SK-N-SH (cell line): ENCODE measurements around the gene ERICH6. TPM values are rescaled to one million over a fixed set of nuclear protein-coding genes. Genes with fewer than 3 reads are reported as not detected.
A peak's percentile ranks its signal among the peaks of the same experiment; 100 is the strongest.

ENCODE experiments used
- CTCF ChIA-PET: fragments of 300-600, 350-600 bp; formaldehyde crosslinking; extraction: SDS; loops from one replicate; lab custom pipeline; 2021; lab: Yijun Ruan, JAX
- POLR2A ChIA-PET: fragments of 350-600 bp; sonication (Branson Sonifier 250); formaldehyde crosslinking; extraction: SDS; loops from one replicate; lab custom pipeline; 2020; ENCODE audit warnings: antibody characterized with exemption, inconsistent platforms; lab: Yijun Ruan, JAX
- DNase-seq: peaks from one replicate; pipeline ENCODE4 v3.0.0; 2012
- H2AFZ ChIP-seq: fragments of 200-600 bp; sonication (generic); 2 replicates; pipeline ENCODE4 v1.8.1; 2016; ENCODE audit warnings: antibody characterized with exemption, mild to moderate bottlenecking, low read depth
- H3F3A ChIP-seq: fragments of 200-600 bp; sonication (generic); replicated peaks from 2 replicates; pipeline ENCODE3; 2016; ENCODE audit warnings: antibody characterized with exemption, mild to moderate bottlenecking; ENCODE audit not compliant: insufficient read depth
- H3K27ac ChIP-seq, 2 experiments: fragments of 200-500 bp in 1 of 2; fragments of 200-600 bp in 1 of 2; sonication (Bioruptor generic) in 1 of 2; sonication (generic), shearing (Covaris generic) in 1 of 2; 2 replicates each; pipeline versions ENCODE4 v1.5.1 to v1.6.1; 2014 to 2016; ENCODE audit warnings: low read depth in 2 of 2, inconsistent platforms in 1 of 2, low read length in 1 of 2, mild to moderate bottlenecking in 1 of 2, mixed read lengths in 1 of 2
- H3K27me3 ChIP-seq: fragments of 200-600 bp; sonication (generic), shearing (Covaris generic); 2 replicates; pipeline ENCODE4 v1.6.1; 2016; ENCODE audit warnings: mixed run types; ENCODE audit not compliant: insufficient read depth
- H3K36me3 ChIP-seq, 2 experiments: fragments of 200-500 bp in 1 of 2; fragments of 200-600 bp in 1 of 2; sonication (Bioruptor generic) in 1 of 2; sonication (generic) in 1 of 2; replicated peaks in 1 of 2; 2 replicates each; pipeline versions ENCODE3 to v1.5.1; 2014 to 2016; ENCODE audit warnings: low read length in 1 of 2, mild to moderate bottlenecking in 1 of 2; ENCODE audit not compliant: insufficient read depth in 2 of 2, control insufficient read depth in 1 of 2
- H3K4me1 ChIP-seq, 2 experiments: fragments of 200-500 bp in 1 of 2; fragments of 200-600 bp in 1 of 2; sonication (Bioruptor generic) in 1 of 2; sonication (generic), shearing (Covaris generic) in 1 of 2; 2 replicates each; pipeline versions ENCODE4 v1.5.1 to v1.6.1; 2014 to 2016; ENCODE audit warnings: low read depth in 1 of 2, low read length in 1 of 2, mixed run types in 1 of 2; ENCODE audit not compliant: insufficient read depth in 2 of 2, control insufficient read depth in 1 of 2
- H3K4me2 ChIP-seq: fragments of 200-600 bp; sonication (generic), shearing (Covaris generic); 2 replicates; pipeline ENCODE4 v1.6.1; 2017; ENCODE audit warnings: mixed run types
- H3K4me3 ChIP-seq, 2 experiments: fragments of 200-500 bp in 1 of 2; fragments of 200-600 bp in 1 of 2; sonication (Bioruptor generic) in 1 of 2; sonication (generic), shearing (Covaris generic) in 1 of 2; 2 replicates each; pipeline versions ENCODE4 v1.5.1 to v1.8.1; 2014 to 2016; ENCODE audit warnings: low read depth in 2 of 2, inconsistent platforms in 1 of 2, low read length in 1 of 2, mild to moderate bottlenecking in 1 of 2, mixed read lengths in 1 of 2, moderate library complexity in 1 of 2
- H3K79me2 ChIP-seq: fragments of 200-600 bp; sonication (generic); 2 replicates; pipeline ENCODE4 v1.8.1; 2017; ENCODE audit warnings: mild to moderate bottlenecking; ENCODE audit not compliant: insufficient read depth
- H3K9ac ChIP-seq: fragments of 200-600 bp; sonication (generic); 2 replicates; pipeline ENCODE4 v1.6.1; 2017; ENCODE audit warnings: mixed run types
- H3K9me2 ChIP-seq: fragments of 200-600 bp; sonication (generic); 2 replicates; pipeline ENCODE4 v1.6.1; 2017; ENCODE audit warnings: mixed run types
- H3K9me3 ChIP-seq: fragments of 200-600 bp; sonication (generic); 2 replicates; pipeline ENCODE4 v1.6.1; 2017; ENCODE audit warnings: mixed run types, mild to moderate bottlenecking, moderate library complexity
- H4K20me1 ChIP-seq: fragments of 200-600 bp; sonication (generic); 2 replicates; pipeline ENCODE4 v1.6.1; 2017; ENCODE audit warnings: mild to moderate bottlenecking, mixed run types; ENCODE audit not compliant: insufficient read depth
- CHD2 ChIP-seq: fragments of 150-350 bp; IDR thresholded peaks from 2 replicates; pipeline ENCODE4 v1.6.1; 2018; ENCODE audit warnings: low read length; ENCODE audit not compliant: partially characterized antibody
- EP300 ChIP-seq, 2 experiments: IDR thresholded peaks; 2 replicates each; pipeline versions ENCODE4 v1.4.0 to v1.6.1; 2012; ENCODE audit warnings: borderline replicate concordance in 1 of 2, low read depth in 1 of 2, low read length in 1 of 2
- EZH2phosphoT487 ChIP-seq: fragments of 200-600 bp; sonication (generic); IDR thresholded peaks from 2 replicates; pipeline ENCODE4 v1.6.1; 2017; ENCODE audit warnings: low read depth, mixed run types, mild to moderate bottlenecking, antibody characterized with exemption, moderate library complexity, borderline replicate concordance
- FOSL2 ChIP-seq: IDR thresholded peaks from 2 replicates; pipeline ENCODE4 v1.4.0; 2012; ENCODE audit warnings: low read depth, mild to moderate bottlenecking, moderate library complexity, borderline replicate concordance
- FOXJ3 ChIP-seq: sonication (generic); formaldehyde crosslinking; IDR thresholded peaks from 2 replicates; pipeline ENCODE4 v1.5.1; 2020; ENCODE audit warnings: mild to moderate bottlenecking, missing genetic modification reagents
- FOXM1 ChIP-seq: IDR thresholded peaks from 2 replicates; pipeline ENCODE4 v1.4.0; 2012; ENCODE audit warnings: low read depth, mild to moderate bottlenecking
- GATA2 ChIP-seq: sonication (generic); formaldehyde crosslinking; IDR thresholded peaks from 2 replicates; pipeline ENCODE4 v1.5.0; 2020; ENCODE audit warnings: mild to moderate bottlenecking, missing genetic modification reagents
- MAX ChIP-seq: IDR thresholded peaks from 2 replicates; pipeline ENCODE4 v1.4.0; 2012; ENCODE audit warnings: low read depth
- NFIC ChIP-seq: IDR thresholded peaks from 2 replicates; pipeline ENCODE4 v1.4.0; 2012; ENCODE audit warnings: borderline replicate concordance
- NRF1 ChIP-seq: IDR thresholded peaks from 2 replicates; pipeline ENCODE4 v1.6.1; 2012; ENCODE audit warnings: low read depth, mild to moderate bottlenecking, low read length
- PBX3 ChIP-seq: IDR thresholded peaks from 2 replicates; pipeline ENCODE4; 2012
- RCOR1 ChIP-seq: fragments of 150-350 bp; IDR thresholded peaks from 2 replicates; pipeline ENCODE4 v1.6.1; 2017; ENCODE audit warnings: antibody characterized with exemption, low read length
- whole genome bisulfite sequencing: methylation state at CpG from one replicate; pipeline ENCODE4 v1.1.6; 2017; ENCODE audit warnings: low lambda C conversion rate; 5-methylcytosine and 5-hydroxymethylcytosine counted together
- polyA plus RNA-seq, 3 experiments: library from polyadenylated mRNA; depleted of rRNA; stranded (reverse); fragments of >200 nt; gene quantifications; 2 replicates each; pipeline ENCODE4 v1.2.3, GENCODE V29; 2012

The ERICH6 gene
- polyA plus RNA-seq, 1 of the 3 experiments (the other 2 are of a cell fraction) = 0.08 TPM

GRCh38 chr3:150737874-150738679, 34.4 kb upstream of the ERICH6 start (continued):
- TF ChIP-seq PBX3 (peak; percentile 42; the same call in 1 of the 2 replicates), NRF1 (no peak), EP300 (IDR thresholded peaks at IDR 0.05; ENCODE audit: borderline replicate concordance in 1 of 2, low read depth in 1 of 2, low read length in 1 of 2) (no peak), FOXM1 (no peak), CHD2 (no peak), FOSL2 (peak; percentile 36), MAX (no peak), NFIC (no peak), RCOR1 (no peak)

- H4K20me1 ChIP-seq = no peaks in the 10 kb centered on the region
- POLR2A ChIA-PET = no interaction called here
- H3K9me2 ChIP-seq = no peaks in the 10 kb centered on the region
- no peaks in the 10 kb centered on the region for H3K9me3 ChIP-seq
- H3K9ac ChIP-seq = no peak overlapping the region
- 80% methylated on average over 8 of the region's 8 CpGs for WGBS
- peaks cover 3 to 20% of the 10 kb centered on the region in 2 experiments; a peak in 3 of 4 replicates for H3K4me1 ChIP-seq
- TF ChIP-seq EZH2phosphoT487 (no peak), FOXJ3 (CRISPR knock-in tag) (no peak), GATA2 (0 out of 2 replicates have a peak, but pooled peaks have one; percentile 14), MAX (no peak), RCOR1 (no peak)
- TF ChIP-seq, all 33 proteins: peak for 1
- no peak overlapping the region for H3K4me2 ChIP-seq
- no peak for DNase-seq
- no peak overlapping the region for H3K4me3 ChIP-seq
- no peaks in the 10 kb centered on the region for H3F3A ChIP-seq
- no peak overlapping the region for H2AFZ ChIP-seq
- H3K36me3 ChIP-seq = peaks cover 6 to 14% of the 10 kb centered on the region in 2 experiments
- CTCF ChIA-PET = interaction anchor here (0.9 to 3.3 kb wide), 2 partner anchors 15 to 82 kb away, joined by 3 to 12 read pairs; no protein-coding TSS in a partner anchor
- no peak overlapping the region for H3K27ac ChIP-seq
- no peaks in the 10 kb centered on the region for H3K27me3 ChIP-seq
- peaks cover 10% of the 10 kb centered on the region; the same call in 1 of the 2 replicates for H3K79me2 ChIP-seq
Observed at GRCh38 chr3:150736903-150737832, 33.4 kb upstream of the ERICH6 start.
